ENCODE results near the gene ZNG1A.
"Not testable (repeated sequence)": the region's sequence is repeated elsewhere in the genome, so short reads cannot be mapped to it uniquely, and the experiment has no call there.

ZNG1A gene

DNA sequence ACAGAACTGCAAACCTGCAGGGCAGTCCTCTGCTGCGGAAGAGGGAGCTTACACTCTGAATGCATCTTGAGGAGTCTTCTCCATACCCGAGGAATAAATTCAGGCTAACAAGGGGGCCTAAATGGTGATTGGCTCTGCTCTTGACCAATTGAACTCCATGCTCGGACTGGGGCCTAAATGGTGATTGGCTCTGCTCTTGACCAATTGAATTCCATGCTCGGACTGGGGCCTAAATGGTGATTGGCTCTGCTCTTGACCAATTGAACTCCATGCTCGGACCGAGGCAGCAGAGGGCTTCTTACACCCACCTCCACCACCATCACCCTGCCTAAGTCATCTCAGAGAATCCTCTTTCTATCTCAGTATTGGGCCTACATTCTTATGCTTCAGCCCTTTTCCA is 79.0 kb downstream of the ZNG1A start:
- not testable (repeated sequence) for FAIRE-seq; DNase-seq (ENCODE audit: low spot score)

DNA sequence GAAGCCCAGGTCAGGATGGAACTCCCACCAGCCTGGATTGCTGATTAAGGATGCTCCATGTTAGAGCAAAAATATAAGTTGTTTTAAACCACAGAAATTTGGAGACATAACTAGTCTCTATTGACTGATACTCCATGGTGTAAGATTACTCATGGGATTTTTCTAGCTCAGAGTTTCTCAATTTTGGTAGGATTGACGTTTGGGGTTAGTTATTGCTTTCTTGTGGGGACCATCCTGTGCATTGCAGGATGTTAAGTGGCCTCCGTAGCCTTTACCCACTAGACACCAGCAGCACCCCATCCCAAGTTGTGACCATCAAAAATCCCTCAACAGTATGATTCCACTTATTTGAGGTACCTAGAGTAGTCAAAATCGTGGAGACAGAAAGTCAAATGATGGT is 80.1 kb downstream of the ZNG1A start:
- DNase-seq (ENCODE audit: low spot score); FAIRE-seq: not testable (repeated sequence)

GRCh38 chr9:94992-95391 is 83.9 kb downstream of the ZNG1A start:
- FAIRE-seq; DNase-seq (ENCODE audit: low spot score): not testable (repeated sequence)

DNA sequence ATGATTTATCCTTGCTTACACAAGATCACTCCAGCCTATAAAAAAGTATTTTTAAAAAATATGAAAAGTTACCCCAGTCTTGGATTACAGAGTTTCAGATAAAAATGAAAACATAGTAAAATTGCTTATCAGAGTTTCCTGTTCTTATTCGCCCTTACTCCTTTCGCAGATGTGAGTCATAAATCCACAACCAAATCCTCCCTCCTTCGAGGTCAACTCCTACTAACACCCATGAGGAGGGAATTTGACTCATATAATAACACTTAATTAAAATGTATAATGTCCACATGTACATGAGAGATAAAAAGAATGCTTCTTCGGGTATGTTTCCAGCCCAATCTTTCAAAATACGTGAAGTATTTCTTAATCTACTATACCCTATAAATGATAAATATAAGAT is 84.5 kb downstream of the ZNG1A start:
- not testable (repeated sequence) for DNase-seq (ENCODE audit: low spot score)

DNA sequence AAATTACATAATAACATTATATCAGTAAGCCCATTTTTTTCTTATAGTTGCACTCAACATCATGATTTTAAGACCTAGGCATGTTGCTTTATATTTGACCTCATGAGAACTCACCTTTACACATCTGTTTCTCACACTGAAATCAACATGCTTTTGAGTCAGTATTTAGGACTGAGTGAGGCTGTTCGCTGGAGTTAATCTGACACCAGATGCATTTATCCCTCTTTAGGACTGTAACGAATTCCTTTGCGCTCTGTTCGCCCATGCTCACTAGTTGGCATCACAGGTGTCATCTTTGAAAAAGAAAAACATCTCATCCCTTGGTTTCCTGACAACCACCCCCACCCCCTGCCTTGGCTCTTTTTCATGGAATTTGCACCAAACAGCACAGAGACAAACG is 84.9 kb downstream of the ZNG1A start:
- not testable (repeated sequence) for FAIRE-seq; DNase-seq (ENCODE audit: low spot score)

More for the DNA sequence above, 84.5 kb downstream of the ZNG1A start:
- FAIRE-seq, result not testable (repeated sequence)

DNA sequence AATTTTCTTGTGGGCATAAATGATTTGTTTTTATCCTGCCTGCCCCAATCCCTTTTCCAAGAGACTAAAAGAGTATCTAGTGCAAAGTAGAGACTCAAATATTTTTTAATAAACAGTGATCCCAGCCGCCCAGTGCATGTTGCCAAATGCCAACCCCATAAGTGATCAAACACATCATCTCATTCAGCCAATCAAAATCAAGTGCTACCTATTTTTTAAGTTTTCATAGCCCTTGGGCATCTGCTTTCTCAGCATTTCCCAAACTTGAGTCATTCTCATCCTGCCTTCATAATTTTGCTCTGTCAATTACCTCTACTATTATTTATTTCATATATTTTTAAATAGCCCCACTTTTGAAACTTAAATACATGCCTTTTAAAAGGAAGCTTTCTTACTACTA is 88.0 kb downstream of the ZNG1A start:
- not testable (repeated sequence) for DNase-seq (ENCODE audit: low spot score); FAIRE-seq

- DNase-seq (ENCODE audit: low spot score); FAIRE-seq: not testable (repeated sequence)
These were observed 90.3 kb downstream of the ZNG1A start for GRCh38 chr9:88396-89037.

GRCh38 chr9:87860-88259 is 91.0 kb downstream of the ZNG1A start:
- not testable (repeated sequence) for FAIRE-seq; DNase-seq (ENCODE audit: low spot score)

DNA sequence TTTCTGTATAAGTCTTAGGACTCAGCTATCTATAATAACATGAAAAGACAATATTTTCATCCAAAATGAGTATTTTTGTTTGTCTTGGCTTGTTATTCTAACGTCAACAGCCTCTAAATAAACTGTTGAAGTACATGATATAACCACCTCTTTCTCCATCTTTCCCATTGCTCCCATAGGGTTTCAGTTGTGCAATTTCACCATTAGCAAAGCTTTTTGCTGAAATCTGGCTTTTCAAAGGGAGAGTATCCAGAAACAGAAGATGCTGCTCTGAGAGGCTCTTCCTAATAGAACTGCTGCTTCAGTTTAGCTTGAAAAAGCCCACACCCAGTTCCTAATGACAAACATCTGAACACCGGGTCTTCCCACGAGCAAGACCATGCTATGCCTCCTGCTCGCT is 91.8 kb downstream of the ZNG1A start:
- DNase-seq (ENCODE audit: low spot score); FAIRE-seq: not testable (repeated sequence)

GRCh38 chr9:86697-87096 is 92.2 kb downstream of the ZNG1A start:
- DNase-seq (ENCODE audit: low spot score); FAIRE-seq: not testable (repeated sequence)

- DNase-seq (ENCODE audit: low spot score); FAIRE-seq: not testable (repeated sequence)
These were observed 95.7 kb downstream of the ZNG1A start for GRCh38 chr9:82932-83689.

- not testable (repeated sequence) for DNase-seq (ENCODE audit: low spot score); FAIRE-seq
These were observed 100.5 kb downstream of the ZNG1A start for GRCh38 chr9:78333-78732.

- FAIRE-seq; DNase-seq (ENCODE audit: low spot score): not testable (repeated sequence)
These were observed 102.5 kb downstream of the ZNG1A start for GRCh38 chr9:76389-76788.

GRCh38 chr9:73900-74525 is 104.8 kb downstream of the ZNG1A start:
- not testable (repeated sequence) for DNase-seq (ENCODE audit: low spot score); FAIRE-seq

DNA sequence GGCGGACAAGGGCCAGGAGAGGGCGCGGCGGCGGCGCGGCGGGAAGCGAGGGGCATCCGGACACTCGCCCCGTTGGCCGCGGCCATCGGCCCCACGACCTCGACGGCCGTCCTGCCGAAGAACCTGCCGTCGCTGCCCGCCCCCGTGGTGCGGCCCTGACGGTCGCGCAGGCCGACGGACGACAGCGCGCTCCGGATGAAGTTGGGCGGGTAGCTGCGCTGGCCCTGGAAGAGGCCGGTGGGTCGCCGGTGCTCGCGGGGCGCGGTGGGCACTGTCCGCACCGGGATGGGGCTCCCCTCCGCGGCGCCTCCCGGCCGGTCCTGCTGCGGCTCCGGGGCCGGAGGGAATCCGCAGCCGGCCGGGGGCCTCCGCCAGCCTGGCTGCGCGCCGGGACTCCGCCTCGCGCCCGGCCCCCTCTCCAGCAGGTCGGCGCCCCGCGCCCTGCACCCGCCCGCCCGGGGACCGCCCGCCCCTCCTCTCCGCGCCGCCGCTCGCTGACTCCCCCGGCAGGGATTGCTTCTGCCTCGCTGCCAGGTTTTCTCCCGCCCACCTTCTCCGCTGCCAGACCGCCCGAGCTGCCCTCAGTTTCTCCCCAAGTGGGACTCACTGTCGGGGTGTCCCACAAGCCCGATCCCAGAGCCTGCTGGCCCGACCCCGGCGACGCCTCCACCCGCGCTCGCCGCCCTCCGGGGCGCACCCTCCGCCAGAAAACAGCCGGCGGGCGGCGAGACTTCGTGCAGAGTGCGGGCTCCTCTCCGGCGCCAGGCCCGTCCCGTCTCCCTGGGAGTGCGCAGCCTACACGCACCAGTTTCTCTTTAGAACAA is 105.6 kb downstream of the ZNG1A start:
- peak; percentile 15 for DNase-seq (ENCODE audit: low spot score)
- FAIRE-seq, result not testable (repeated sequence)

Measured in urothelium cell line (cell line).